HepG2 (cell line): ENCODE measurements around the gene ZBTB46. TPM values are rescaled to one million over a fixed set of nuclear protein-coding genes. Genes with fewer than 3 reads are reported as not detected.
A peak's percentile ranks its signal among the peaks of the same experiment; 100 is the strongest.

Experiments used
- ARID4A ChIP-seq: sonication (generic); formaldehyde crosslinking; IDR thresholded peaks from 2 replicates; pipeline ENCODE4 v1.5.0; 2020; ENCODE audit warnings: mild to moderate bottlenecking, missing genetic modification reagents, borderline replicate concordance
- CREBL2 ChIP-seq: sonication (generic); formaldehyde crosslinking; IDR thresholded peaks from 2 replicates; pipeline ENCODE4 v1.8.1; 2023; ENCODE audit warnings: missing genetic modification reagents, mild to moderate bottlenecking, borderline replicate concordance
- EEA1 ChIP-seq: sonication (generic); formaldehyde crosslinking; IDR thresholded peaks from 2 replicates; pipeline ENCODE4 v1.5.1; 2020; ENCODE audit warnings: mild to moderate bottlenecking, missing genetic modification reagents, borderline replicate concordance
- FOXO4 ChIP-seq: sonication (generic); formaldehyde crosslinking; conservative IDR thresholded peaks from 2 replicates; pipeline ENCODE4 v1.8.1; 2023; ENCODE audit warnings: missing genetic modification reagents
- HIC2 ChIP-seq: sonication (generic); formaldehyde crosslinking; IDR thresholded peaks from 2 replicates; pipeline ENCODE4 v1.9.0; 2022; ENCODE audit warnings: low read depth, missing genetic modification reagents
- KDM3A ChIP-seq: IDR thresholded peaks from 2 replicates; pipeline ENCODE4 v1.6.1; 2018; ENCODE audit warnings: low read depth, missing compliant biosample characterization
- KLF12 ChIP-seq: sonication (generic); formaldehyde crosslinking; IDR thresholded peaks from 2 replicates; pipeline ENCODE4 v1.4.0; 2020; ENCODE audit warnings: missing genetic modification reagents, borderline replicate concordance
- KMT2B ChIP-seq: IDR thresholded peaks from 2 replicates; pipeline ENCODE4 v1.6.1; 2016; ENCODE audit warnings: missing genetic modification reagents, missing compliant biosample characterization
- MAFF ChIP-seq: IDR thresholded peaks from 2 replicates; pipeline ENCODE4 v1.6.1; 2011; ENCODE audit warnings: low read depth, low read length, improper control_type of control experiment
- TEAD3 ChIP-seq: optimal IDR thresholded peaks from 2 replicates; pipeline ENCODE3; 2016; ENCODE audit warnings: borderline replicate concordance
- UBTF ChIP-seq: sonication (generic); formaldehyde crosslinking; IDR thresholded peaks from 2 replicates; pipeline ENCODE4 v1.4.0; 2020; ENCODE audit warnings: mild to moderate bottlenecking, missing genetic modification reagents
- ZBTB7A ChIP-seq: sonication (generic); formaldehyde crosslinking; IDR thresholded peaks from 2 replicates; pipeline ENCODE4 v1.8.0; 2022; ENCODE audit warnings: mild to moderate bottlenecking, missing genetic modification reagents
- ZKSCAN5 ChIP-seq: sonication (generic); formaldehyde crosslinking; IDR thresholded peaks from 2 replicates; pipeline ENCODE4 v1.5.1; 2020; ENCODE audit warnings: mild to moderate bottlenecking, missing genetic modification reagents
- ZNF563 ChIP-seq: sonication (generic); formaldehyde crosslinking; IDR thresholded peaks from 2 replicates; pipeline ENCODE4 v1.8.0; 2022; ENCODE audit warnings: mild to moderate bottlenecking, moderate library complexity, missing genetic modification reagents
- ZNF678 ChIP-seq: sonication (generic); formaldehyde crosslinking; IDR thresholded peaks from 2 replicates; pipeline ENCODE4 v1.4.0; 2020; ENCODE audit warnings: mild to moderate bottlenecking, missing genetic modification reagents
- ZNF781 ChIP-seq: sonication (generic); formaldehyde crosslinking; IDR thresholded peaks from 2 replicates; pipeline ENCODE4 v1.5.1; 2020; ENCODE audit warnings: borderline replicate concordance, mild to moderate bottlenecking, missing genetic modification reagents; ENCODE audit errors: not compliant biosample characterization
- ZNF883 ChIP-seq: sonication (generic); formaldehyde crosslinking; IDR thresholded peaks from 2 replicates; pipeline ENCODE4 v1.5.1; 2020; ENCODE audit warnings: mild to moderate bottlenecking, missing genetic modification reagents; ENCODE audit errors: not compliant biosample characterization
- ZNF891 ChIP-seq: sonication (generic); formaldehyde crosslinking; IDR thresholded peaks from 2 replicates; pipeline ENCODE4 v1.5.0; 2020; ENCODE audit warnings: mild to moderate bottlenecking, missing genetic modification reagents
- polyA plus RNA-seq, 8 experiments: library from polyadenylated mRNA; depleted of rRNA in 3 of 8; stranded (reverse) in 7 of 8; unstranded in 1 of 8; fragments of >200 nt; fragmentation: Illumina TruSeq in 4 of 8; extraction: Trizol in 4 of 8; gene quantifications; 2 replicates each; pipeline versions ENCODE4 v1.2.1 to v1.2.3, GENCODE V29; 2011 to 2016; ENCODE audit warnings: low read depth in 4 of 8, missing spikeins in 1 of 8, mixed read lengths in 1 of 8; ENCODE audit not compliant: insufficient read depth in 1 of 8
- total RNA-seq, 5 experiments: library from RNA; depleted of rRNA; stranded (reverse); fragments of >200 nt; fragmentation: Illumina TruSeq; extraction: Trizol; gene quantifications; 2 replicates each; pipeline ENCODE4 v1.2.3, GENCODE V29; 2016; ENCODE audit warnings: low read depth in 1 of 5

Gene ZBTB46
- total and polyA plus RNA-seq, 2 of the 13 experiments (the other 11 are each of a cell fraction or from before 2014, with no cell fraction given), result 1.6 to 13.5 TPM

- peak; percentile 30; the same call in 1 of the 2 replicates for TF ChIP-seq UBTF
- TF ChIP-seq ZBTB7A (CRISPR knock-in tag), result peak; percentile 56
- no peak; the same call in 1 of the 2 replicates for TF ChIP-seq EEA1 (CRISPR knock-in tag)
- peak; percentile 25 for TF ChIP-seq HIC2 (CRISPR knock-in tag)
- peak; percentile 22 for TF ChIP-seq ZNF883 (CRISPR knock-in tag)
- TF ChIP-seq ARID4A (CRISPR knock-in tag), result 0 out of 2 replicates have a peak, but pooled peaks have one; percentile 12
- no peak for TF ChIP-seq KMT2B (CRISPR knock-in tag)
- TF ChIP-seq ZNF891, result no peak
- no peak for TF ChIP-seq ZNF781 (CRISPR knock-in tag)
- 0 out of 2 replicates have a peak, but pooled peaks have one; percentile 52 for TF ChIP-seq ZKSCAN5
- no peak for TF ChIP-seq MAFF
- TF ChIP-seq ZNF563 (CRISPR knock-in tag), result no peak
- TF ChIP-seq CREBL2 (CRISPR knock-in tag), result 0 out of 2 replicates have a peak, but pooled peaks have one; percentile 40
- TF ChIP-seq ZNF678 (CRISPR knock-in tag), result no peak
- no peak for TF ChIP-seq KDM3A (CRISPR knock-in tag)
- peak; percentile 36 for TF ChIP-seq TEAD3 (CRISPR knock-in tag)
- TF ChIP-seq KLF12 (CRISPR knock-in tag), result no peak
- 0 out of 2 replicates have a peak, but pooled peaks have one; percentile 75 for TF ChIP-seq FOXO4
These were observed 82.8 kb downstream of the ZBTB46 start (continued) for GRCh38 chr20:63748070-63748933.
